Left colon (tissue), 2 donors: ENCODE data around the gene OLIG1. TPM values are rescaled to one million over a fixed set of nuclear protein-coding genes. Genes with fewer than 3 reads are reported as not detected.
A peak's percentile ranks its signal among the peaks of the same experiment; 100 is the strongest.

Experiments
- ATAC-seq: fragments of 200-7000 bp; cut with Tn5 transposase; one replicate; pipeline ENCODE4 v1.9.1; 2020; ENCODE audit warnings: mild to moderate bottlenecking, moderate library complexity
- DNase-seq, 2 donors: peaks; one replicate each; pipeline ENCODE4 v3.0.0-alpha.2; 2020
- intact Hi-C, 2 donors: fragments of 100-400 bp; cut with DNase I in 1 of 2; cut with micrococcal nuclease in 1 of 2; formaldehyde crosslinking; loops; one replicate each; pipeline versions ENCODE4 v1.11.2 to v1.14.0; 2022; cut with DNase I, micrococcal nuclease
- total RNA-seq, 2 donors: library from RNA; stranded (reverse); fragmentation: NEBNext Ultra II Directional; extraction: Animal tissue kit (Norgen Biotek cat#: 25700); gene quantifications; one replicate each; pipeline ENCODE4 v1.2.1, GENCODE V29; 2021
- donor health status: DM: no; HTN: no; CAD: no.
- donor health status: DM: yes; HTN: yes; CAD: no.

OLIG1 gene
- total RNA-seq, 2 donors from 2014 or later: not detected

DNA sequence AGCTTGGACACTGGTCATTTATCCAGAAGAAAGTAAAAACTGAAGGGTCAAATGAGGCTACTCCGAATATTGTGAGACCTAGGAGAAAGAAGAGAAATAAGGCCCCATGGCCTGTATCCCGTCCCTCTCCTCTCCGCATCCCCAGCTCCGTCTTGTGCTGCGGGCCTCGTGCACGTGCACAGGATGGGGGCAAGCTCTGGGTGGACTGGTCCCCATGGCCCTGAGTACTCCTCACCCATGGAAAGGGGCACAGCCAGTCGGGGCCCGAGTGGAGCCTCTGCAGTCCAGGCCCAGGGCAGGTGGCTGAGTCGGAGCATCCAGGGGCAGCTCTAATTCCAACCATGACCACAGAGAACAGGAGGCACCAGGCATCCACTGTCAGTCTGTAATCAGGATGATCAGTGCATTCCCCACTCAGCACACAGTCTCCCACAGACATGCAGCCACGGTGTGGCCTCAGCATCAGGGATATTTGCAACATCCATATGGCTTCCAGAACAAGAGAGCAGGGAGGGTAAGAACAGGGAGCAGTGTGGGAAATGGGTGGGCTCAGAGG lies 12.5 kb upstream of the OLIG1 start:
- ATAC-seq (no peak), DNase-seq (no peak)
- intact Hi-C loops: no loop called here

DNA sequence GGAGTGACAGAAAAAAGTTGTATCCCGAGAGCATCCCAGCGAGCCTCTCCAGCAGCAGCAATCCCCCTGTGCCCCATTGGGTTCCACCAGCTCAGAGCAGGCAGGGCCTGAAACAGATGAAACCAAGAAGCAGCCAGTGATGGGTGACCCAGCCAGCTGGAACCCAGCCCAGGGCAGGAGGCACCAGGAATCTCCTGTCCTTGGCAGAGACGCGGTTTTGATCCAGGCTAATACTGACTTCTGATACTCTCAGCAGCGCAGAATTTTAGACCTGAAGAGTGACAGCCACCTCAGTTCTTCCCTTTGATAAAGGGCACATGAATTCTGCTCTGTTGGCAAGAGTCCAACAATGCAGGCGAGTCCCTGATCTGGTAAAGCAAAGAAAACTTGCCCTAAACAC lies 11.4 kb upstream of the OLIG1 start:
- intact Hi-C loops: no loop called here
- DNase-seq (no peak), ATAC-seq (no peak)

DNA sequence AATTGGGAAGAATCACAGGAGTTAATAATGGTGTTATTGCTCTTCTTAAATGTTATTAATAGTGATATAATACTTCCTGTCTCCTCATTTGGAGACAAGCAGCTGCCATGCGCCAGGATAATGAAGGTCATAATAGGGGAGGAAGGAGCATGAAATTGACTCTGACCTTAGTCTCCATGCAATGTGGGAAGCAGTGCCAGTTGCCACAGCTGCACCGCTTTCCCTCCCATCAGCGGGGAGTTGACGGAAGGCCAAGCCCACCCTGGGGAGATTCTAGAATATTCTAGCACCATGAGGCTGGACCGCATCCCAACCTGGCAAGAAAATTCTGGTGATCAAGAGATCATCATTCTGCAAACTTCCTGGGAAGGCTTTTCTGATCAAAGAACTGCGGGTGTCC lies 11.0 kb upstream of the OLIG1 start:
- DNase-seq: no peak
- ATAC-seq: no peak
- intact Hi-C loops: no loop called here

DNA sequence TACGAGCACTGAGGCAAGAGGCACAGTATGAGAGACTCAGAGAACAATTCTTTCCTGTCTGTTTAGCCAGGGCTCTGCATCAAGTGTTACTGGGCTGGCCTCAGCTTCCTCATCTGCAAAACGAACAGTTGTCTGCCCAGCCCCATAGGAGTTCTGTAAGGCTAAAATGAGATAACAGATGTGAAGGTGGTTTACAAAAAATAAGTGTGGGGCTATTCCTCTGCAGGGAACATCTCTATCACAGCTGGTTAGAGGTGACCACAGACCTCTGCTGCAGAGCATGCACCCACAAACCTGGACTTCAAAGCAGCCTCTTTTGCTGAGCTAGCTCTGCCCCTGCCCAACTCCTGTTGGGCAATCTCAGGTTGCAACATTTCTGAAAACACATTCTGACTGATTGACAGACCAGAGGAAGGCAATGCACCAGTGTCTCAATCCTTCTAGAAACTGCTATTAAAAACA lies 10.5 kb upstream of the OLIG1 start:
- ATAC-seq: no peak
- intact Hi-C loops: no loop called here
- no peak for DNase-seq

DNA sequence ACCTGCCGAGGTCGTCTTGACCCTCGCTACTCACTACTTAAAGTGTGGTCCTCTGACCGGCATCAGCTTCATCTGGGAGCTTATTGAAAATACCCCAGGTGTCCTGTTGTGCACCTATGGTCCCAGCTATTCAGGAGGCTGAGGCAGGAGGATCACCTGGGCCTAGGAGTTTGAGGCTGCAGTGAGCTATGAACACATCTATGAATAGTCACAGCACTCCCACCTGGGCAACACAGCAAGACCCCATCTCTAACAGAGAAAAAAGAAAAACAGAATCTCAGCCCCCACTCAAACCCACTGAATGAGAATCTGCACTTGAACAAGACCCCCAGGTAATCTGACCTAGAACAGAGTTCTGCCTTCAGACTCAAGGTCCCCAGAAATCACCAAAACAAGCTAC lies 8.7 kb upstream of the OLIG1 start:
- DNase-seq (no peak), ATAC-seq (no peak)
- intact Hi-C loops: no loop called here

DNA sequence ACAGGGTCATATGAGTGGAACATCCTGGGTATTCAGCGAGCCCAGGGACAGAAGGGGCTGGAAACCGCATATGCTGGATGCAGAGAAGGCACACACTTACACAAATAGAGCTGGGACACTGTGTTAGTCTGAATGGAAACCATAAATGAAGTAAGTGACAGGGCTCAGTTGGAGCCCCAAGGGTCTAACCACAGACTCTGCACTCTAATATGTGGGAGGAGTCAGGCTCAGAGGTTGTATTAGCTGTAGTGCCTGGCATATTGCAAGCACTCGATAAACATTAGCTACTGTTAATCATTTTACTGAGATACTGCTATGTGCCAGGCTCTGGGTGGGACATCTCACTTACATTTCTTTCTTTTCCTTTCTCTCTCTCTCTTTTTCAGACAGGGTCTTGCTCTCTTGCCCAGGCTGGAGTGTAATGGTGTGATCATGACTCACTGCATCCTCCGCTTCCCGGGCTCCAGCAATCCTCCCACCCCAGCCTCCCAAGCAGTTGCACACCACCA lies 6.5 kb upstream of the OLIG1 start:
- intact Hi-C loops: no loop called here
- DNase-seq (no peak), ATAC-seq (no peak)

DNA sequence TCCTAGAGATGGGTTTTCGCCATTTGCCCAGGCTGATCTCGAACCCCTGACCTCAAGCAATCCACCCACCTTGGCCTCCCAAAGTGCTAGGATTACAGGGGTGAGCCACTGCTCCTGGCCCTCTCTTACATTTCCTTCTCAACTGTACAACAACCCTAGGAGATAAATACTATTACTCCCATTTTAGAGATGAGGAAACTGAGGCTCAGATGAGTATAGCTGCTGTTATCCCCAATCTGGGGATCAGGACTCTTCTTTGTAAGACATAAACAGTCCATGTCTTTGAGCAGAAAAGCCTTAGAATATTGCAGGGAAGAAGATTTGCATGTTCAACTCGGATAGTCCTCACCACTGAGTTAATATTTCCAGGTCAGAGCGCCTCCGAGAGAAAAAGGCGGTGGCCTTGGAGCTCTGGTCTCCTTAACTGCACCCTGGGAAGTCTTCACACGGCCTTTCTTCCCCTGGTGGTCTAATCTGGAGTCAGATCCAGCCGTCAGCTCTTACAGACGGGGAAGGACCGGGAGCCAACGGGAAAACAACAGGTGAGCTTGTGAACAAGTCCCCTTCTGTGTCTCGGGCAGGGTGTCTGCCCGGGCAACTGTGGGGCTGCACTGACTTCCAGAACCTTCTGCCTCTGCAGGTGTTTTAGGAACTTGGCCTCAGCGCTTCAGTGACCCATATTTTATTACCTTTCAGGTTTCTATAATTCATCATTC lies 5.9 kb upstream of the OLIG1 start:
- intact Hi-C loops: no loop called here
- DNase-seq: no peak
- ATAC-seq: no peak

DNA sequence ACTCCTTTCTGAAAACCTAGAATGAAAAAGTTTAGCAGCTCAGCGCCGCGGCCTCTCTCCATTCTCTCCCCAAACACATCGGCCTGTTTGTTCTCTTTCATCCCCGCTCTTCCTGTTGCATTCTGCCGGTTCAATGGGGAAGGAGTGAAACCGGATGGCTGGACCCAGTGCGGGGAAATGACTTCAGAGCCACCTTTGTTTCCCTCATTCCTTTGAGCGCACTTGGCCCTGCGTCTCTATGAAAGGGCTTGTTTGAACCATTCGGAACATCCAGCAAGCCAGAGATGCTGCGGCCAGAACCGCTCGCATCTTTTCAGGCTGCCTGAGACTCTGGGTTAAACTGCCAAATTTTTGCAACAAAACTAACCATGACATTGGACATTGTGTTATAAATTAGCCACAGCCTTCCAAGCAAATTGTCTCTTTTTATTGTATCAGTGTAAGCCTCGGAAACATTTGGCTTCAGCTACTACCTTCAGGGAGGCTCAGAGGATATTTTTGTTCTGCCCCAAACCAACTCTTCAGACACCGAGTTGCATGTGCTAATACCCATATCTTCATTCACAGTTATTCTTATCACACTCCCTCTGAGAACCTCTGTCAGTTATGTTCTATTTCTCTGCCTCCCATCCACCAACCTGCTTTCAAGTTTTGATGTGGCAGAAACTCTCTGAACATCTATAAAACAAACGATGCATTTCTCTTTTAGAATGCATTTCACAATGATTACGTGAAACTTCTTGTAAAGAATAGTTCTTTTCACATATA lies 5.1 kb upstream of the OLIG1 start:
- intact Hi-C loops: no loop called here
- ATAC-seq: no peak
- DNase-seq: no peak

DNA sequence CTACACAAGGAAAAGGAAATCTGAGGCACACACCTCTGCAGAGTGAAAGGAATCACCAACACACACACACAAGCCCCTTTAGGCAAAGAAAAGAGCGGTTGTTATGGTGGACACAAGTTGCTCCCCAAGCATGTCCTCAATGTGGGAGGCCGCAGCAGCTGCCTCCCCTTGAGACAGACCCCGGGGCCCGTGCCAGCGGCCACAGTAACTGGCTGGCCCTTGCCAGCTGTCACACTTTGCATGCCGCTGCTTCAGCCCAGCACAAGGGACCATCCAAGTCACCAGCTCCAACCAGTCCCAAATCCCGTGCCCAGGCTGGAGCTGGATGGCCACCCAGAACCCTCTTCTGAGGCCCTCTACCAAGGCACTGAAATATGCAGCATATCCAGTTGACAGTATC lies 2.9 kb upstream of the OLIG1 start:
- no peak for DNase-seq
- intact Hi-C loops: no loop called here
- no peak for ATAC-seq

DNA sequence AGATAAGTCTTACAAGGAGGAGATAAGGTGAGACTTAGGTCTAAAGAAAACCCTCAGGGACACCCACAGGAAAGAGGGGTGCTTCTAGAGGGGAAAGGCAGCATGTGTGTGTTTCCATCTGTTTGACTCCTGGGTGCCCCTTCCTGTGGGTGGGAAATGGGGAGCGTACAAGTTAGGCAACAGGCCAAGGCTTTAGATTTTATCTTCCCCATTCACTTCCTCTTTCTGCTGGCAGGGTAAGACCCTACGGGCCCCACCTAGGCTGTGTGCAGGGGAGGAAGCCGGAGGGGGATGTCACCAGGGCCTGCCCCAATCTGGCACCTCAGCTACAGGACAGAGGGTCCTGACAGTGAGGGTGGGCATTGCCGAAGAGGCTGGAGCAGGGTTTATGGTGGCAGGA lies 2.5 kb upstream of the OLIG1 start:
- ATAC-seq (no peak), DNase-seq (no peak)
- intact Hi-C loops: no loop called here

DNA sequence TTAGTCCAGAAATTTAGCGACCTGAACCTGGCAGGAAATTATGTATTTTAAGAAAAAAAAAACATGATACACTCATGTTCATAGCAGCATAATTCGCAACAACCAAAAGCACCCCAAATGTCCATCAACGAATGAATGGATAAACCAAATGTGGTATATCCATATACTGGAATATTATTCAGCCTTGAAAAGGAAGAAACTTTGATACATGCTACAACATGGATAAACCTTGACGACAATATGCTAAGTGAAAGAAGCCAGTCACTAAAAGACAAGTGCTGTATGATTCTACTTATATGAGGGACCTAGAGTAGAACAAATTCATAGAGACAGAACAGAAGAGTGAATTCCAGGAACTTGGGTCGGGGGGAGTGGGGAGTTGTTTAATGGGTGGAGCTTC lies 698 bp upstream of the OLIG1 start:
- DNase-seq: no peak
- no peak for ATAC-seq
- intact Hi-C loops: no loop called here

DNA sequence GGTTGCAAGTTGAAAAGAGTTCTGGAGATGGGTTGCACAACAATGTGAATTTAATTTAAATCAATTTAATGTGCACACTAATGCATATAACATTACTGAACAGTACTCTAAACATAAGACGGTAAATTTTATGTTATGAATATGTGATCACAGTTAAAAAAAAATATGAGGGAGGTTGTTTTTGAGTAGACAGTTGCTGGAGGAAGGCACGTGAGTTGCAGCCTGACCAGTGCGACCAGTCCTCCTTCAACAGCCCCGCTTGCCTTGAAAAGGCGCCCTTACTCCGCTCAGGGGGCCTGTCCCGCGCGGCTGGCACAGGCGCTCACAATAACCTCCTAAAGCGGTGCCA lies 322 bp upstream of the OLIG1 start:
- ATAC-seq (no peak), DNase-seq (no peak)
- intact Hi-C loops: no loop called here

DNA sequence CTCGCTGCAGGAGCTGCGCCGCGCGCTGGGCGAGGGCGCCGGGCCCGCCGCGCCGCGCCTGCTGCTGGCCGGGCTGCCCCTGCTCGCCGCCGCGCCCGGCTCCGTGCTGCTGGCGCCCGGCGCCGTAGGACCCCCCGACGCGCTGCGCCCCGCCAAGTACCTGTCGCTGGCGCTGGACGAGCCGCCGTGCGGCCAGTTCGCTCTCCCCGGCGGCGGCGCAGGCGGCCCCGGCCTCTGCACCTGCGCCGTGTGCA lies 730 bp downstream of the OLIG1 start:
- ATAC-seq (no peak), DNase-seq (no peak)

DNA sequence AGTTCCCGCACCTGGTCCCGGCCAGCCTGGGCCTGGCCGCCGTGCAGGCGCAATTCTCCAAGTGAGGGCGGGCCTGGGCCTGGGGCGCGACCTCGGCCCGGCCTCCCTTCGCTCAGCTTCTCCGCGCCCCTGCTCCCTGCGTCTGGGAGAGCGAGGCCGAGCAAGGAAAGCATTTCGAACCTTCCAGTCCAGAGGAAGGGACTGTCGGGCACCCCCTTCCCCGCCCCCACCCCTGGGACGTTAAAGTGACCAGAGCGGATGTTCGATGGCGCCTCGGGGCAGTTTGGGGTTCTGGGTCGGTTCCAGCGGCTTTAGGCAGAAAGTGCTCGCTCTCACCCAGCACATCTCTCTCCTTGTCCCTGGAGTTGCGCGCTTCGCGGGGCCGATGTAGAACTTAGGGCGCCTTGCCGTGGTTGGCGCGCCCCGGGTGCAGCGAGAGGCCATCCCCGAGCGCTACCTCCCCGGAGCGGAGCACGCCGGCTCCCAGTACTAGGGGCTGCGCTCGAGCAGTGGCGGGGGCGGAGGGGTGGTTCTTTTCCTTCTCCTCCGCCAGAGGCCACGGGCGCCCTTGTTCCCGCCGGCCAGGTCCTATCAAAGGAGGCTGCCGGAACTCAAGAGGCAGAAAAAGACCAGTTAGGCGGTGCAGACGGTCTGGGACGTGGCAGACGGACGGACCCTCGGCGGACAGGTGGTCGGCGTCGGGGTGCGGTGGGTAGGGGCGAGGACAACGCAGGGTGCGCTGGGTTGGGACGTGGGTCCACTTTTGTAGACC lies 1.2 kb downstream of the OLIG1 start:
- DNase-seq (no peak), ATAC-seq (peak; percentile 23)
- intact Hi-C loops: no loop called here

More for the DNA sequence above, 730 bp downstream of the OLIG1 start:
- intact Hi-C loops: no loop called here

DNA sequence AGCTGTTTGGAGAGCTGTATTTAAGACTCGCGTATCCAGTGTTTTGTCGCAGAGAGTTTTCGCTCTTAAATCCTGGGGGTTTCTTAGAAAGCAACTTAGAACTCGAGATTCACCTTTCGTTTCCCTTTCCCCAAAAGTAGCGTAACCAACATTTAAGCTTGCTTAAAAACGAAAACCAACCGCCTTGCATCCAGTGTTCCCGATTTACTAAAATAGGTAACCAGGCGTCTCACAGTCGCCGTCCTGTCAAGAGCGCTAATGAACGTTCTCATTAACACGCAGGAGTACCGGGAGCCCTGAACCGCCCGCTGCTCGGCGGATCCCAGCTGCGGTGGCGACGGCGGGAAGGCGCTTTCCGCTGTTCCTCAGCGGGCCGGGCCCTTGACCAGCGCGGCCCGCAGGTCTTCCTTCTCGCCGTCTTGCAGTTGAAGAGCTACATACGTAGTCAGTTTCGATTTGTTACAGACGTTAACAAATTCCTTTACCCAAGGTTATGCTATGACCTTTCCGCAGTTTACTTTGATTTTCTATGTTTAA lies 1.9 kb downstream of the OLIG1 start:
- DNase-seq (no peak), ATAC-seq (no peak)
- intact Hi-C loops: no loop called here

DNA sequence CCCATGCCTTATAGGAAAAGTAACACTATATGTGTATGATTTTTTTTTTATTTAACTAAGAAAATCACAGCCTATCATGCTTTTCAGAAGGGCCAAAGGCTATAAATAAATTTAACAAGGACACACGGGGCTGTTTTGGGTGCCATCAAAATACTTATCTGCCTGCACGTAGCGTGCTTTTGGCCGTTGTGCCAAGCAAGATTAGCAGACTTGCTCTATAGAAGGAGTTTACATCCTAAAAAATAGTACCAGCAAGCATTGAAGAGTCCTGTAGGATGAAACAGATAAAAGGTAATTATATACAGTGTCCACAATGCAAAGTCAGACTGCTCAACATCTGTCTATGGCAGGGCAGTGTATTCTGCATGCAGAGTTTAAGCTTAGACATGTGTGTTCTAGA lies 3.7 kb downstream of the OLIG1 start:
- no peak for DNase-seq
- no peak for ATAC-seq

DNA sequence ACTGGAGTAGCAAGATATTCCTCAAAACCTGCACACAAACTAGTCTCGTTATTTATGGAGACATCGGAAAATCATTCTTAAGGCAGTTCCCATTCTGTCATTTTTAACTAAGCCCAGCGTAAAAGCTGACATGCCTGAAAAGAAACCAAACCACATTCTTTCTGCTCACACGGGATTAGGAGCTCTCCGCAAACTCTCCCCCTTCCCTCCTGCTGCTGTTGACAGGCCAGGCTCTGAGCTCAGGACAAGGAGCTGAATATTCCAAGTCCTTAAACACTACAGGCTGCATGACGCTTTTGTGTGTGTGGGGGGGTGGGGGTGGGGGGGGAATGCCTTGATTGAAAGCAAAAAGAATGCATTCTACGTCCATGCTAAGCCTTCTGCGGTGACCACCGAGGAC lies 5.2 kb downstream of the OLIG1 start:
- ATAC-seq (no peak), DNase-seq (no peak)
- intact Hi-C loops: no loop called here

More for the DNA sequence above, 3.7 kb downstream of the OLIG1 start:
- intact Hi-C loops: no loop called here

DNA sequence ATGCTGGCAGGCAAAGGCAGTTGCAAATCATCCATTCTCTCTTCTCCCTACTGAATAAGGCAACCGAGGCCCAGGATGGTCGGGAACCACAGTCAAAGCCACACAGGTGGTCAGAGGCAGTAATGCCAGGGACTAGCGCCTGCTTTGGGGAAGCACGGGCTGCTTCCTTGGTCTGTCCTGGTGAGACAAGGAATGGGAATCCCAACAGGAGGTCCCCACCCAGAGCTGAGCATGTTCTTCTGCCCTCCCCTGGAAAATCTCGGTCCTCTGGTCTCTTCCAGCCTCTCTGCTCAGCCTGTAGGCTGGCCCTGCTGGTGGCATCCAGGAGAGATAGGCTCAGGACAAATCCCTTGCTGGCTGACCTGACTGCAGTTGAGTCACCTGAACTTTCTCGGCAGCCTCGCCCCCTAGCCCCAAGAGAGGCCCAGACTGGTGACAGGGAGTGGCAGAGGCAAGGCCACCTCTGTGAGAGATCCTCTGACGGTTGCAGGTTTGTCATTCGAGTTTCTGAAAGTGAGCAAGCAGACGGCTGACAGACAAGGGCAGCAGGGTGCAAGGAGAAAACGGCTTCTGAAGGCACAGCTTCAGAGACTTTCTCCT lies 5.8 kb downstream of the OLIG1 start:
- DNase-seq: no peak
- ATAC-seq: no peak
- intact Hi-C loops: no loop called here
